ENCODE measurements around the gene MSLN. TPM values are rescaled to one million over a fixed set of nuclear protein-coding genes. Genes with fewer than 3 reads are reported as not detected.
A peak's percentile ranks its signal among the peaks of the same experiment; 100 is the strongest.

Gene MSLN
- total and polyA plus RNA-seq, 9 of the 15 experiments (the other 6 are each of a cell fraction or from before 2014, with no cell fraction given): not detected

GRCh38 chr16:795580-796229, 35.2 kb downstream of the MSLN start (continued):
- no peak for TF ChIP-seq FOXM1 (IDR thresholded peaks at IDR 0.05; ENCODE audit: low read depth)
- TF ChIP-seq FOXM1 (CRISPR knock-in tag; IDR thresholded peaks at IDR 0.05; ENCODE audit: low read depth): no peak
- TF ChIP-seq, protein P1, sequence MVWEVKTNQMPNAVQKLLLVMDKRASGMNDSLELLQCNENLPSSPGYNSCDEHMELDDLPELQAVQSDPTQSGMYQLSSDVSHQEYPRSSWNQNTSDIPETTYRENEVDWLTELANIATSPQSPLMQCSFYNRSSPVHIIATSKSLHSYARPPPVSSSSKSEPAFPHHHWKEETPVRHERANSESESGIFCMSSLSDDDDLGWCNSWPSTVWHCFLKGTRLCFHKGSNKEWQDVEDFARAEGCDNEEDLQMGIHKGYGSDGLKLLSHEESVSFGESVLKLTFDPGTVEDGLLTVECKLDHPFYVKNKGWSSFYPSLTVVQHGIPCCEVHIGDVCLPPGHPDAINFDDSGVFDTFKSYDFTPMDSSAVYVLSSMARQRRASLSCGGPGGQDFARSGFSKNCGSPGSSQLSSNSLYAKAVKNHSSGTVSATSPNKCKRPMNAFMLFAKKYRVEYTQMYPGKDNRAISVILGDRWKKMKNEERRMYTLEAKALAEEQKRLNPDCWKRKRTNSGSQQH (CRISPR knock-in tag; IDR thresholded peaks at IDR 0.05): no peak
- TF ChIP-seq MTA3 (IDR thresholded peaks at IDR 0.05; ENCODE audit: borderline replicate concordance): no peak
- TF ChIP-seq ZBTB12 (CRISPR knock-in tag; IDR thresholded peaks at IDR 0.05): no peak
- TF ChIP-seq, protein P2, sequence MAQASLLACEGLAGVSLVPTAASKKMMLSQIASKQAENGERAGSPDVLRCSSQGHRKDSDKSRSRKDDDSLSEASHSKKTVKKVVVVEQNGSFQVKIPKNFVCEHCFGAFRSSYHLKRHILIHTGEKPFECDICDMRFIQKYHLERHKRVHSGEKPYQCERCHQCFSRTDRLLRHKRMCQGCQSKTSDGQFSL (CRISPR knock-in tag; IDR thresholded peaks at IDR 0.05): peak; percentile 29; the same call in 1 of the 2 replicates
- TF ChIP-seq, protein P2 (tag; IDR thresholded peaks at IDR 0.05): no peak
- TF ChIP-seq MCM5 (IDR thresholded peaks at IDR 0.05; ENCODE audit: low read depth): no peak
- peak; percentile 64 for TF ChIP-seq TFAP4 (CRISPR knock-in tag; IDR thresholded peaks at IDR 0.05; ENCODE audit: borderline replicate concordance)
- no peak for TF ChIP-seq TSHZ1 (CRISPR knock-in tag; IDR thresholded peaks at IDR 0.05)
